HG02798 (cell line): ENCODE measurements around the gene OR8S1.
"Not testable (repeated sequence)": the region's sequence is repeated elsewhere in the genome, so short reads cannot be mapped to it uniquely, and the experiment has no call there.

Experiments used
- ATAC-seq: cut with Tn5 transposase; IDR thresholded peaks from one replicate; pipeline ENCODE4 v1.9.1; 2021; ENCODE audit warnings: mild to moderate bottlenecking; ENCODE audit not compliant: unreplicated experiment, poor library complexity

The OR8S1 gene, protein sequence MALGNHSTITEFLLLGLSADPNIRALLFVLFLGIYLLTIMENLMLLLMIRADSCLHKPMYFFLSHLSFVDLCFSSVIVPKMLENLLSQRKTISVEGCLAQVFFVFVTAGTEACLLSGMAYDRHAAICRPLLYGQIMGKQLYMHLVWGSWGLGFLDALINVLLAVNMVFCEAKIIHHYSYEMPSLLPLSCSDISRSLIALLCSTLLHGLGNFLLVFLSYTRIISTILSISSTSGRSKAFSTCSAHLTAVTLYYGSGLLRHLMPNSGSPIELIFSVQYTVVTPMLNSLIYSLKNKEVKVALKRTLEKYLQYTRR

DNA sequence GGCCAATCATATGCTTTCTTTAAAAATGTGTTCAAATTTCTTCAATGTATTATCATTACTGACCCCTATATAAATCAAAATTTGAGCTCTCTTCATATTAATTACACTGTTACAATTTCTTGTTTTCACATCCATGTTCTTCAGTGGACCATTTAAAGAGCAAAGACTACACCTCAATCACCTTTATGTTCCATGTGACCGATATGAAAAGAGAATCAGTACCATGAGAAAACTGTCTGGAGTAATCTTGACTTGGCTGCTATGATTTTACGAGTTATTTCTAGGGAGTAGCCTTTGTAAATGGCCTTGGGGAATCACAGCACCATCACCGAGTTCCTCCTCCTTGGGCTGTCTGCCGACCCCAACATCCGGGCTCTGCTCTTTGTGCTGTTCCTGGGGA, at the start of gene OR8S1:
Gene OR8S1, plus strand, starts transcription at position 301 of the 400 bp plus-strand sequence. Its CDS starts 0 bp downstream, at position 301.
- no peak for ATAC-seq

DNA sequence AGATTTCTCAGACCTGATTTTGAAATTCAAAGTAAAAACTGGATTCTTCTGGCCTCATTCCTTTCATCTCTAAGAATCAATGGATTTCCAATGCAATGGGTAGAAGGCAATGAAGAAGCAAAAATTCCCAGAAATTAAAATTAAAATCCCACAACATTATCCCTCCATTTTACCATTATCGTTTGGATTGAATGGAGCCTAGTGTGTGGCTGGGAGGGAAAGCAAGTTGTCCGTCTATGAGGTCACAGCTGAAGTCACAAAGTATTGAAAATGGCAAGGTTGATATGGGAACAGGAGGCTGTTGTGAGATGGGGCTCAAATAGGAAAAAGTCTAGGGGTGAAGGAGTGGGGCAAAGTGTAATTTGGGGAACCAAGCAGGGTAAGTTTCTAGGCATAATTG, 43.2 kb upstream of the OR8S1 start, which contains the start of gene C12orf54:
Gene C12orf54, plus strand, starts transcription at position 301 of the 400 bp plus-strand sequence. CDS start 799 bp downstream, outside the sequence.
- no peak for ATAC-seq

DNA sequence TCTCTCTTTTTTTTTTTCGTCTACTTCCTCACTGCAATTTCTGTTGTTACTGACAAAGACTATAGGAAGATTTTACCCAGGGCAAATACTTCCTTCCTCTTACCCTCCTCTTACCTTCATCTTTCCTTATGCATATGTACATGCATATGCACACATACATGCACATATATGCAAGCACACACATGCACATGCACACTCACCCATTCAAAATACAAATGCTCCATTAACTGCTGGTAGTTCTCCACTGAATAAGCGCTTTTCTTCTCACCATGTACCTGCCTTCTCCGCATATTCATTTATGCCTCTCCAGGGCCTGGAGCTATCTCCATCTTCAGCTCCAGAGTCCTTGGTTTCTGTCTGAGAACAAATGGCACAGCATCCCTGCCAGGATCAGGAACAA, 42.5 kb upstream of the OR8S1 start:
- ATAC-seq, result no peak

DNA sequence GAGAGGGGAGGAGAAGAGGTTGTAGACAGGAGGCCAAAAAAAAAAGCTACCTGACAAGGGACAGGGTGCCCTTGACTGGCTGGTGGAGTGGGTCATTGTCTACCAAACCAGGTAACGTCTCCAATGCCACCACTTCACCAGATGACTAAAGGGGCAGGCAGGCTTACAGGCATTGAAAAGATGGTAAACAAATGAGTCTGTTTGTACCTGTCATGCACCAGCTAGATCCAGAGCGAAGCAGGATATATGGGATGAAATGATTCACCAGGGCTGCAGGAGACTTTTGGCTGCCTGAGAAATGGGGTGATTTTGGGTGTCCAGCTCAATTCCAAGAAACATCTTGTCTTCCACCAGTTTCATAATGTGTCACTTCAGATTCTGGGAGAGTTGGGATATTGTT, 39.2 kb upstream of the OR8S1 start:
- ATAC-seq, result no peak

DNA sequence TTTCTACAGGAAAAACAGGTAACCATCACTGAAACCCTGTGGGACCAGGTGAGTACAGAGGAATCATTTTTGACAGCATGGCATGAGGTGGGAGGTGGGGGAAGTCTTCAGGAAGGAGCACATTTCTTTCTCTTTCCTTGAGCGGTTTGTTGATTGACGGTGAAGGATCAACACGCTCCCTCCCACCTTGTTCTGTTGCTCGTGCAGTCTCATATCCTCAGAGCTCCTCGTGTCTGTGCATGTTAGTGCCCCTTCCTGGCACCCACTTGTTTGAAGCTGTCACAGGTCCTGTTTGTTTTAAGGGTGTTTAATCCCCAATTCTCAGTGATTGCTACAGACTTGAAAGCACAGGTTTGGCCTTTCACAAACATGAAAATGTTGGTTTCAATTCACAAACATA, 38.8 kb upstream of the OR8S1 start:
- no peak for ATAC-seq

DNA sequence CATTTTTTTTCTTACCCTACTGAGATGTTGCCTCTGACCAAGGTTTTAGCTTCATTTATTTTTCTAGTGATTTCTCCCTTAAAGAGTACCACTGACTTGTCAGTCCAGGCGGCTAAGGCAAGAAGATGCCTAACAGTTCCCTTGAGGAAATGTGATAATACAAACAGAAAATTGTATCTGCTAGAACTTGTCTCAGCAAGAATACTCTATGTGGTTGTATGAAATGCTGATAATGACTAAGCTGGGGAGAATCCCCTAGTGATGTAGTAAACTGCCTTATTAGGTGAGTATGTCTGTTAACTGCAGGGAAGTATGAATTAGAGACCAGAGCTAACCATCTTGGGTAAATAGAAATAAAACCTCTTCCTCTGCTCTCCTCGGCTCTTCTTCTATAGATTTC, 36.4 kb upstream of the OR8S1 start:
- peak; percentile 93 for ATAC-seq

DNA sequence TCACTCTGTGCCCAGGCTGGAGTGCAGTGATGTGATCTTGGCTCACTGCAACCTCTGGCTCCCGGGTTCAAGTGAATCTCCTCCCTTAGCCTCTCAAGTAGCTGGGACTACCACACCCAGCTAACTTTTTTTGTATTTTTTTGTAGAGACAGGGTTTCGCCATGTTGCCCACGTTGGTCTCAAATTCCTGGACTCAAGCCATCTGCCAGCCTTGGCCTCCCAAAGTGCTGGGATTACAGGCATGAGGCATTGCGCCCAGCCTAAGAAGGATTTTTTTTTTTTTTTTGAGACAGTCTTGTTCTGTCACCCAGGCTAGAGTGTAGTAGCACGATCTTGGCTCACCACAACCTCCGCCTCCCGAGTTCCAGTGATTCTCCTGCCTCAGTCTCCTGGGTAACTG, 36.0 kb upstream of the OR8S1 start:
- not testable (repeated sequence) for ATAC-seq

DNA sequence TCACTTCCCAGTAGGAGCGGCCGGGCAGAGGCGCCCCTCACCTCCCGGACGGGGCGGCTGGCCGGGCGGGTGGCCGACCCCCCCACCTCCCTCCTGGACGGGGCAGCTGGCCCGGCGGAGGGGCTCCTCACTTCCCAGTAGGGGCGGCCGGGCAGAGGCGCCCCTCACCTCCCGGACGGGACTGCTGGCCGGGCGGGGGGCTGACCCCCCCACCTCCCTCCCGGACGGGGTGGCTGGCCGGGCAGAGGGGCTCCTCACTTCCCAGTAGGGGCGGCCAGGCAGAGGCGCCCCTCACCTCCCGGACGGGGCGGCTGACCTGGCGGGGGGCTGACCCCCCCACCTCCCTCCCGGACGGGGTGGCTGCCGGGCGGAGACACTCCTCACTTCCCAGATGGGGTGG, 25.2 kb upstream of the OR8S1 start:
- ATAC-seq, result not testable (repeated sequence)

DNA sequence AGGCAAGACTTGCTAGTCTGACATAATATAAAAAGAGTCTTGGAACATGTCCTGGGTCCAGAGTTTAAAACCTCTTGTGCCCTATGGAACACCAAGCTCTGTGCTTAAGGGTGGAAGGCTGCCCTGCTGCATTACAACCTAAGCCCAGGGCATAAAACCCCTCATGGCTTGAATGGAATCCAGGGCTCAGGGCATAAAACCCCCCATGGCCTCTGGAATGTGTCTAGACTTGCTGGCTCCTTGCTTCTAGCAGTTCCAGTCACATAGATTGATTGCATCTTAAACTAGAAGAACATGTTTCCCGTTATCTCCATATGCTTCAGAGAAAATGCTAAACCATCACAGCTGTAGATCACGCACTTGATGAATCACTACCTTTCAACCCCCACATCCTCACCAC, 18.6 kb upstream of the OR8S1 start:
- ATAC-seq, result not testable (repeated sequence)

DNA sequence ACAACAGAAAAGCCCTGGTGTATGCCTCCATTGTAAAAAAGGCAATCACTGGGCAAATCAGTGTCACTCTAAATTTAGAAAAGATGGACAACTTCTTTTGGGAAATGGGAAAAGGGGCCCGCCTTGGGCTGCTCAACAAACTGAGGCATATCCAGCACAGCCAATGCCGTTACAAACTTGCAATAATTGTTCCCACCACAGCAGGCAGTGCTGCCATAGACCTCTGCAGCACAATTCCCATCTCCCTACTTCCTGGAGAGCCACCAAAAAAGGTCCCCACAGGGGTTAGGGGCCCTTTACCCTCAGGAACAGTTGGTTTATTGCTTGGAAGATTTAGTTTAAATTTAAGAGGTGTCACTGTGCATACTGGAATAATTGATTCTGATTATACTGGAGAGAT, 16.4 kb upstream of the OR8S1 start:
- ATAC-seq, result no peak

DNA sequence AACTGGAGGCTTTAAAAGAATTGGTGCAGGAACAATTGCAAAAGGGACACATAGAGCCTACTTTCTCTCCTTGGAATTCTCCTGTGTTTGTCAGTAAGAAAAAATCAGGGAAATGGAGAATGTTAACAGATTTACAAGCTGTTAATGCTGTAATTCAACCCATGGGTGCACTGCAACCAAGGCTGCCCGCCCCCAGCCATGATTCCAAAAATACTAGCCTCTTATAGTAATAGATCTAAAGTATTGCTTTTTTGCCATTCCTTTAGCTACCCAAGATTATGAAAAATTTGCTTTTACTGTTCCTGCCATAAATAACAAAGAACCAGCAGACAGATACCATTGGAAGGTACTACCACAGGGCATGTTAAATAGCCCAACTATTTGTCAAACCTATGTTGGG, 15.3 kb upstream of the OR8S1 start:
- ATAC-seq, result no peak

DNA sequence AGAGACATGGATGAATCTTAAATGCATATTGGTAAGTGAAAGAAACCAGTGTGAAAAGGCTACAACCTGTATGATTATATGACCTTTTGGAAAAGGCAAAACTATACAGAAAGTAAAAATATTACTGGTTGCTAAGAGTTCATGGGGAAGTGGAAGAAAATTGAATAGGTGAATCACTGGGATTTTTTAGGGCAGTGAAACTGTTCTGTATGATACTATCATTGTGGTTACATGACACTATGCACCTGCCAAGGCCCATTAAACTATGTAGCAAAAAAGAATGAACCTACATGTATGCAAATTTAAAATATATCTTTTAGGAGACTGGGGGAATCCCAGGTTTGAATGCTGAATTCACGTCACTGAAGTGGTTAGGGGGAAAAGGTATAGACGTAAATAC, 12.6 kb upstream of the OR8S1 start:
- ATAC-seq, result peak; percentile 95

DNA sequence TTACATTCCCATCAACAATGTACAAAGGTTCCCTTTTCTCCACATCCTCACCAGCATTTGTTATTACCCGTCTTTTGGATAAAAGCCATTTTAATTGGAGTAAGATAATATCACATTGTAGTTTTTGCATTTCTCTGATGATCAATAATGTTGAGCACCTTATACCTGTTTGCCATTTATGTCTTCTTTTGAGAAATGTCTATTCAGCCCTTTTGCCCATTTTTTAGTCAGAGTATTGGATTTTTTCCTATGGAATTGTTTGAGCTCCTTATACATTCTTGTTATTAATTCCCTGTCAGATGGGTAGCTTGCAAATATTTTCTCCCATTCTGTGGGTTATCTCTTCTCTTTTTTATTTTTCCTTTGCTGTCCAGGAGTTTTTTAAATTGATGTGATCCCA, 10.7 kb upstream of the OR8S1 start:
- no peak for ATAC-seq

DNA sequence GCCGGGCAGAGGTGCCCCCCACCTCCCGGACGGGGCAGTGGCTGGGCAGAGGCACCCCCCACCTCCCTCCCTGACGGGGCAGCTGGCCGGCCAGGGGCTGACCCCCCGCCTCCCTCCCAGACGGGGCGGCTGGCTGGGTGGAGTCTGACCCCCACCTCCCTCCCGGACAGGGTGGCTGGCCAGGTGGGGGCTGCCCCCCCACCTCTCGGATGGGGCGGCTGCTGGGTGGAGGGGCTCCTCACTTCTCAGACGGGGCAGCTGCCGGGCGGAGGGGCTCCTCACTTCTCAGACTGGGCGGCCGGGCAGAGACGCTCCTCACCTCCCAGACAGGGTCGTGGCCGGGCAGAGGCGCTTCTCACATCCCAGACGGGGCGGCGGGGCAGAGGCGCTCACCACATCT, 5.1 kb upstream of the OR8S1 start:
- not testable (repeated sequence) for ATAC-seq

DNA sequence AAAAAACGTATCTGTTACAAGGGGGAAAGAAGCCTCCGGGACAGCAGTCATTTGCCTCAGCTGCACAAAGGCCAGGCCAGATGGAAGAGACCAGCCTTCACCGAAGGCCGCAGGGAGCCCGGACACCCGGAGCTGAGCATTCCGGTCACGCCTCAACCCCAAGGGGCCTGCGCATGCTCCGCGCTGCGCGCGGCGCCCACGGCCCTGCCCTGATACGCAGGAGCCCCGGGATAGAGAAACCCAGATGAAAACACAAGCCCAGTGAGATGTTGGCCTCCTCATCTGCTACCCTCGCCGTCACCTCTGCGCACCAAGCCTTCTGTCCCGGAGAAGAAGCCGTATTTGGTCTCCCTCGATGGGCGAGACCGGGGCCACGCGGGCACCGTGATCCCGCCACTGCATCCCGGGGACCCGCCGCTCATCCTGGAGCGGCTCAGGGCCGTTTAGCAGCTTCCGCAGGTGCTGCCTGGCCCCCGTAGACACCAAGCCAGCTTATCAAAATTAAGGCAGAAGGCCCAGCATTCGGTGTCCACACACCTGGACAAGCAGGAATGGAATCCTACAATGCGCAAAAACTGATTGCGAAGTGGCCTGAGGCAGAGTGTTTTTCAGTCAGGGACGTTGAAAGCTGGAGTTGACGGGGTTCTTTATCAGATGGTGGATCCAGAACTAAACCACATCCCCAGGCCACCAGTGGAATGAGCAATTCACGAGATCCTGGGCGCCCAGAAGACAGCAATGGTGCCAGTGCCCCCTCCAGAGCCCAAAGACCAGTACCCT, 2.6 kb downstream of the OR8S1 start:
- no peak for ATAC-seq

DNA sequence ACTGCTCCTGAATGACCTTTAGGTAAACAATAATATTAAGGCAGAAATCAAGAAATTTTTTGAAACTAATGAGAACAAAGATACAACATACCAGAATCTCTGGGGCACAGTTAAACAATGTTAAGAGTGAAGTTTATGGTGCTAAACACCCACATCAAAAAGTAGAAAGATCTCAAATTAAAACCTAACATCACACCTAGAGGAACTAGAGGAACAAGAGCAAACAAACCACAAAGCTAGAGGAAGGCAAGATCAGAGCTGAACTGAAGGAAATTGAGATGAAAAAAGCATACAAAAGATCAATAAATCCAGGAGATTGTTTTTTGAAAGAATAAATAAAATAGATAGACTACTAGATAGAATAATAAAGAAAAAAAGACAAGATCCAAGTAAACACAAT, 7.2 kb downstream of the OR8S1 start:
- no peak for ATAC-seq

DNA sequence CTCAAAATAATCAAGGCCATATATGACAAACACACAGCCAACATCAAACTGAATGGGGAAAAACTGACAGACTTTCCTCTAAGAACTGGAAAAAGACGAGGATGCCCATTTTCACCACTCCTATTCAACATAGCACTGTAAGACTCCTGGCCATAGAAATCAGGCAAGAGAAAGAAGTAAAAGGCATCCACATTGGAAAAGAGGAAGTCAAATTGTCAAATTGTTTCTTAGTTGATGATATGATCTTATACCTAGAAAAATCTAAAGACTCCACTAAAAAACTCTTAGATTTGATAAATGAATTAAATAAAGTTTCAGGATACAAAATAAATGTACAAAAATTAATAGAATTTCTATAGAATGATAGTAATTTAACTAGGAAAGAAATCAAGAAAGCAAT, 11.2 kb downstream of the OR8S1 start:
- no peak for ATAC-seq

DNA sequence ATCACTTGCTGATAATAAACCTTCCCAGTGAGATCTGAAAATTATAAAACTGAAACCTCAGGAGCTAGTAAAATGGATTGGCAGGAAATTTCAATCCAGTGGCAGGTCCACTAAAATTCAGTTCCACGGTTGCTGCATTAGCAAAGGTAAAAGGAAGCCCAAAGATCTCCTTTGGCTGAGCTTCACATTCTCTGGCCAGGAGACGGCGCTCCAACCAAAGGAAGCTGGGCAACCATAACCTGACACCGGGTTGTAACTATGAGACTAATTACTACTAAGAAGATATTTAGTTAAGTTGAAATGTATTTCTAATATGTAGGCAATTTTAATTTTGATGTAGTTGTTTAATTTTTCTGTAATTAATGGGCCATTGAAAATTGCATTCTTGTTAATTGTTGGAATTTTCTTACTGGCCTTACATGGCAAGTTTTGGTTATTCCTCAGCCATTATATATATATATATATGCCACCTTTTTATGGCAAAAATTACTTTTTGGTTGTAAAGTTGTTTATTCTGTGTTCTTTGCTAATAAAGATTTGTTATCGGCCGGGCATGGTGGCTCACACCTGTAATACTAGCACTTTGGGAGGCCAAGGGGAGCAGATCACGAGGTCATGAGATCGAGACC, 17.0 kb downstream of the OR8S1 start:
- no peak for ATAC-seq

DNA sequence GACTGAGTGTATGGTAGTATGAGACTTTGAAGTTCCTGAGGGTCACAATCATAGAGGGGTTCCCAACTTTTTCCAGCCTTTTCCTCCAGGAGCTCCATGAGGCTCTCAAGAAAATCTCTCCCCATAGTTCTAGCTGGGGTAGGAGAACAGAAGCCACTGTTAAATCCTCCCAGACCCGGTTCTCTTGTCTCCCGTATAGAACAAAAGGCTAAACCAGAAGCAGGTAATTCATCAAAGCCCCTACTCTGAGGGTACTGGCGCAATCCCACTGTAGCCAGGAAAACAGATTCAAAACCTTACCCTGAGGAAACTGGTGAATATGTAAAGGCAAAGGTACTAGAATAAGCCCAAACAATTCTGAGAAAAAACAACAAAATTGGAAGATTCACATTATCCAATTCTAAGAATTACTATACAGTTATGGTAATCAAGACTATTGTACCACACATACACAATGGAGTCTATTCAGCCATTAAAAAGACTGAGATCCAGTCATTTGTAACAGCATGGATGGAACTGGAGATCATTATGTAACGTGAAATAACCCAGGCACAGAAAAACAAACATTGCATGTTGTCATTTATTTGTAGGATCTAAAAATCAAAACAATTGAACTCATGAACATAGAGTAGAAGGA, 20.5 kb downstream of the OR8S1 start:
- no peak for ATAC-seq

DNA sequence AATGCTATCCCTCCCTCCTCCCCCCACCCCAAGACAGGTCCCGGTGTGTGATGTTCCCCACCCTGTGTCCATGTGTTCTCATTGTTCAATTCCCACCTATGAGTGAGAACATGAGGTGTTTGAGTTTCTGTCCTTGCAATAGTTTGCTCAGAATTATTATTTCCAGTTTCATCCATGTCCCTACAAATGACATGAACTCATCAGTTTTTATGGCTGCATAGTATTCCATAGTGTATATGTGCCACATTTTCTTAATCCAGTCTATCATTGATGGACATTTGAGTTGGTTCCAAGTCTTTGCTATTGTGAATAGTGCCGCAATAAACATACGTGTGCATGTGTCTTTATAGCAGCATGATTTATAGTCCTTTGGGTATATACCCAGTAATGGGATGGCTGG, 21.6 kb downstream of the OR8S1 start:
- not testable (repeated sequence) for ATAC-seq

DNA sequence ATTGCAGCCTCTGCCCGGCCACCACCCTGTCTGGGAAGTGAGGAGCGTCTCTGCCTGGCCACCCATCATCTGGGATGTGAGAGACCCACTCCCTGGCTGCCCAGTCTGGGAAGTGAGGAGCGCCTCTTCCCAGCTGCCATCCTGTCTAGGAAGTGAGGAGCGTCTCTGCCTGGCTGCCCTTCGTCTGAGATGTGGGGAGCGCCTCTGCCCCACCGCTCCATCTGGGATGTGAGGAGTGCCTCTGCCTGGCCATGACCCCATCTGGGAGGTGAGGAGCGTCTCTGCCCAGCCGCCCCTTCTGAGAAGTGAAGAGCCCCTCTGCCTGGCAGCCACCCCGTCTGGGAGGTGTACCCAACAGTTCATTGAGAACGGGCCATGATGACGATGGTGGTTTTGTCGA, 26.2 kb downstream of the OR8S1 start:
- ATAC-seq, result not testable (repeated sequence)
